Activated CD8-positive, alpha-beta T cell treated with anti-CD3 and anti-CD28 coated beads for 36 hours (primary cell): ENCODE results near the gene IRGM. TPM values are rescaled to one million over a fixed set of nuclear protein-coding genes. Genes with fewer than 3 reads are reported as not detected.
A peak's percentile ranks its signal among the peaks of the same experiment; 100 is the strongest.
"Not testable (repeated sequence)": the region's sequence is repeated elsewhere in the genome, so short reads cannot be mapped to it uniquely, and the experiment has no call there.

Source experiments
- ATAC-seq: fragments of 200-7000 bp; cut with Tn5 transposase; one replicate; pipeline ENCODE4 v1.10.0; 2021; ENCODE audit warnings: mild to moderate bottlenecking, moderate library complexity
- CTCF ChIA-PET: fragments of 350-600 bp; sonication (Branson Sonifier 250); formaldehyde crosslinking; loops from one replicate; lab custom pipeline; 2021; ENCODE audit warnings: antibody characterized with exemption; lab: Charles Lee
- POLR2A ChIA-PET: fragments of 350-600 bp; sonication (Branson Sonifier 250); formaldehyde crosslinking; loops from one replicate; lab custom pipeline; 2021; ENCODE audit warnings: antibody characterized with exemption; lab: Charles Lee
- DNase-seq: peaks from one replicate; pipeline ENCODE4 v3.0.0-alpha.2; 2020
- H3K27ac Mint-ChIP-seq: one replicate; pipeline ENCODE4 v1.8.0; 2021; ENCODE audit warnings: mild to moderate bottlenecking, mixed read lengths
- H3K27me3 Mint-ChIP-seq: one replicate; pipeline ENCODE4 v1.8.0; 2021; ENCODE audit warnings: mixed read lengths
- H3K36me3 Mint-ChIP-seq: one replicate; pipeline ENCODE4 v1.8.0; 2021; ENCODE audit warnings: low read depth, mixed read lengths
- H3K4me1 Mint-ChIP-seq: one replicate; pipeline ENCODE4 v1.8.0; 2021; ENCODE audit warnings: low read depth, mixed read lengths
- H3K4me3 Mint-ChIP-seq: one replicate; pipeline ENCODE4 v1.8.0; 2021; ENCODE audit warnings: mild to moderate bottlenecking, moderate library complexity, mixed read lengths
- H3K9me3 Mint-ChIP-seq: one replicate; pipeline ENCODE4 v1.8.0; 2021; ENCODE audit warnings: mixed read lengths
- CTCF ChIP-seq: fragments of 200-600 bp; IDR thresholded peaks from one replicate; pipeline ENCODE4 v1.8.0; 2022; ENCODE audit warnings: antibody characterized with exemption, mild to moderate bottlenecking
- intact Hi-C: fragments of 100-400 bp; cut with micrococcal nuclease; formaldehyde crosslinking; loops from one replicate; pipeline ENCODE4 v1.10.0; 2022
- total RNA-seq, 2 experiments: library from RNA; stranded (reverse); gene quantifications; one replicate each; pipeline ENCODE4 v1.2.3, GENCODE V29; 2021

IRGM gene
- total RNA-seq, 2 experiments from 2014 or later = 1.4 to 2.4 TPM

GRCh38 chr5:150836703-150837102, 9.6 kb upstream of the IRGM start:
- H3K27ac Mint-ChIP-seq = no peak overlapping the region
- DNase-seq (no peak), ATAC-seq (no peak)

GRCh38 chr5:150845185-150845859, 999 bp upstream of the IRGM start:
- not testable (repeated sequence) for DNase-seq, H3K9me3 Mint-ChIP-seq, H3K27ac Mint-ChIP-seq, H3K4me3 Mint-ChIP-seq, H3K36me3 Mint-ChIP-seq, ATAC-seq, H3K27me3 Mint-ChIP-seq
- intact Hi-C loops = loop anchor here (5.0 kb wide), 1 partner anchor 388 kb away; no protein-coding TSS in a partner anchor
- H3K4me1 Mint-ChIP-seq = peaks cover 19% of the 10 kb centered on the region
- ChIA-PET CTCF (interaction anchor here (1.0 to 3.5 kb wide), 14 partner anchors 10 to 386 kb away, joined by 3 to 63 read pairs (median 12); partner anchors contain the start of genes DCTN4, RBM22 and SMIM3), POLR2A (interaction anchor here (2.2 kb wide), 1 partner anchor 145 kb away, joined by 19 read pairs; the partner anchor contains the start of gene RBM22)

More at GRCh38 chr5:150836703-150837102, 9.6 kb upstream of the IRGM start:
- Mint-ChIP-seq H3K36me3 (no peaks in the 10 kb centered on the region), H3K27me3 (peaks cover 1% of the 10 kb centered on the region), H3K4me1 (no peaks in the 10 kb centered on the region), H3K4me3 (no peak overlapping the region), H3K9me3 (peaks cover 11% of the 10 kb centered on the region)
- ChIA-PET POLR2A (no interaction called here), CTCF (no interaction called here)
- TF ChIP-seq CTCF = no peak
- intact Hi-C loops = no loop called here

- H3K27me3 Mint-ChIP-seq = no peaks in the 10 kb centered on the region
- peak; percentile 93 for ATAC-seq
- intact Hi-C loops = loop anchor here (2.0 to 5.0 kb wide), 3 partner anchors 46 to 389 kb away; no protein-coding TSS in a partner anchor
- peak overlapping the region; percentile 85 for H3K27ac Mint-ChIP-seq
- CTCF ChIA-PET = interaction anchor here (0.6 to 3.5 kb wide), 39 partner anchors 8 to 390 kb away, joined by 3 to 63 read pairs (median 5); partner anchors contain the start of genes DCTN4, RBM22 and SMIM3
- POLR2A ChIA-PET = interaction anchor here (0.7 to 2.2 kb wide), 15 partner anchors 14 to 390 kb away, joined by 3 to 19 read pairs (median 3); partner anchors contain the start of genes DCTN4 and RBM22
- H3K4me1 Mint-ChIP-seq = peaks cover 19% of the 10 kb centered on the region
- H3K4me3 Mint-ChIP-seq = peak overlapping the region; percentile 76
- TF ChIP-seq CTCF = peak; percentile 71
- no peaks in the 10 kb centered on the region for H3K36me3 Mint-ChIP-seq
- H3K9me3 Mint-ChIP-seq = peaks cover 4% of the 10 kb centered on the region
- peak; percentile 85 for DNase-seq
Measured at GRCh38 chr5:150846654-150847333, 473 bp downstream of the IRGM start.

GRCh38 chr5:150847334-150847695, 994 bp downstream of the IRGM start:
- no peaks in the 10 kb centered on the region for H3K27me3 Mint-ChIP-seq
- intact Hi-C loops = loop anchor here (2.0 to 5.0 kb wide), 3 partner anchors 47 to 390 kb away; no protein-coding TSS in a partner anchor
- H3K4me1 Mint-ChIP-seq = peaks cover 19% of the 10 kb centered on the region
- peaks cover 4% of the 10 kb centered on the region for H3K9me3 Mint-ChIP-seq
- CTCF ChIA-PET = interaction anchor here (0.7 to 3.5 kb wide), 29 partner anchors 13 to 388 kb away, joined by 3 to 63 read pairs (median 5); partner anchors contain the start of genes DCTN4, RBM22 and SMIM3
- POLR2A ChIA-PET = interaction anchor here (0.9 to 2.2 kb wide), 12 partner anchors 46 to 390 kb away, joined by 3 to 19 read pairs (median 4); partner anchors contain the start of genes DCTN4 and RBM22
- peak overlapping the region; percentile 85 for H3K27ac Mint-ChIP-seq
- no peaks in the 10 kb centered on the region for H3K36me3 Mint-ChIP-seq
- DNase-seq (no peak), ATAC-seq (no peak)
- TF ChIP-seq CTCF = no peak
- H3K4me3 Mint-ChIP-seq = peak overlapping the region; percentile 76

- peaks cover 4% of the 10 kb centered on the region for H3K9me3 Mint-ChIP-seq
- no peaks in the 10 kb centered on the region for H3K36me3 Mint-ChIP-seq
- H3K4me3 Mint-ChIP-seq = no peak overlapping the region
- ChIA-PET POLR2A (no interaction called here), CTCF (interaction anchor here (1.0 to 3.5 kb wide), 8 partner anchors 47 to 389 kb away, joined by 3 to 63 read pairs (median 24); partner anchors contain the start of genes RBM22 and SMIM3)
- DNase-seq (no peak), ATAC-seq (no peak)
- TF ChIP-seq CTCF = no peak
- no peaks in the 10 kb centered on the region for H3K27me3 Mint-ChIP-seq
- no peak overlapping the region for H3K27ac Mint-ChIP-seq
- intact Hi-C loops = loop anchor here (5.0 kb wide), 1 partner anchor 391 kb away; no protein-coding TSS in a partner anchor
- peaks cover 19% of the 10 kb centered on the region for H3K4me1 Mint-ChIP-seq
Measured at GRCh38 chr5:150848271-150848670, 1.9 kb downstream of the IRGM start.
